ENCODE measurements around the gene CCHCR1.

GRCh38 chr6:31202259-31203166 lies 44.9 kb upstream of the CCHCR1 start:
- TF ChIP-seq POLR2A (IDR thresholded peaks at IDR 0.05; ENCODE audit: low read depth, low read length) (no peak), TAF1 (IDR thresholded peaks at IDR 0.05; ENCODE audit: low read depth, low read length) (no peak), POLR2AphosphoS5 (IDR thresholded peaks at IDR 0.05; ENCODE audit: low read depth, low read length) (no peak)
